GM18951 (cell line): ENCODE results near the gene NHS.

Experiments used
- POLR2A ChIP-seq: IDR thresholded peaks from 4 replicates; pipeline ENCODE4 v1.6.1; 2011; ENCODE audit warnings: mild to moderate bottlenecking; ENCODE audit not compliant: insufficient read length, insufficient read depth; ENCODE audit errors: extremely low read depth
- in situ Hi-C: fragments of 300-500 bp; cut with MboI; formaldehyde crosslinking; loops from one replicate; pipeline ENCODE4 v1.12.0; 2022; ENCODE audit warnings: low sequenced_read_pairs, mixed read lengths, inconsistent platforms; ENCODE audit not compliant: unreplicated experiment

NHS gene

DNA sequence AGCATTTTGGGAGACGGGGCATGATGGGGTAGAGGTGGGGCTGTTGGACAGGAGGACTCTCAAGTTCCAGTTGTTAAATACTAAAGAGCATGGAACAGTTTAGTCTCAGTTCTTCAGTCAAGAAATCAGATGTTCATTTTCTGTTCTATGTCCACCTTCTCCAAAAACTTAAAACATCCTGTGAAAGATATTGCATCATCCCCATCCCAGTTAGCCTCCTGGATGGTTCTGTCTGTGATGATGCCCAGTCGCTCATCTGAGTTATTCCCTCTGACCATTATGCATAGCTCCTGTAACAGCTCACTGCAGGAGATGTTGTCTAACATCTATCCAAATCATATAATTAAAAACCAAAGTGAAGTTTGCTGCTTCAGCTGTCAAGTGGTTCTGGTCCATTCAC is 330.2 kb downstream of the NHS start:
- no peak for TF ChIP-seq POLR2A
- in situ Hi-C loops: no loop called here

GRCh38 chrX:17706676-17707075 is 331.7 kb downstream of the NHS start:
- TF ChIP-seq POLR2A: no peak
- in situ Hi-C loops: no loop called here

GRCh38 chrX:17707731-17708130 is 332.7 kb downstream of the NHS start:
- in situ Hi-C loops: no loop called here
- TF ChIP-seq POLR2A: no peak

DNA sequence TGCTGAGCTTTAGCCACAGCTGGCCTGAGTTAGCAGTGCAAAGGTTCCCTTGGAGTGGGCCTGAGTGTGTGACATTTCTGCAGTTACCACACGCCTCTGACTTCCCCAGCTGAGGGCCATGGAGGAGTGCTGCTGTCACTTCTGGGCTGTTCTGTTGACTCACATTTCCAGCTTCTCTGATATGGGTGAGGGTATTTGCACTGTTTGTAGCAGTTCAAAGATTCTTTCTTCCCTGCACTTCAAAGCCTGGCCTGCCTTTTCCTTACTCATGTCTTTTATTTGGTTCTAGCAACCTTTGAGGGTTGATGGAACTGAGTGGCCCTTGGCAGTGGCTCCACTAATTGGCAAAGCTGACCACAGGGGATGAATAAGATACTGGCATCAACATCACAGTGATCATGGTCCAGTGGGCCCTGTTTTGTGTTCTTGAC is 335.9 kb downstream of the NHS start:
- TF ChIP-seq POLR2A: no peak
- in situ Hi-C loops: no loop called here

- TF ChIP-seq POLR2A: no peak
- in situ Hi-C loops: no loop called here
Measured at GRCh38 chrX:17713288-17713687, 338.3 kb downstream of the NHS start.

DNA sequence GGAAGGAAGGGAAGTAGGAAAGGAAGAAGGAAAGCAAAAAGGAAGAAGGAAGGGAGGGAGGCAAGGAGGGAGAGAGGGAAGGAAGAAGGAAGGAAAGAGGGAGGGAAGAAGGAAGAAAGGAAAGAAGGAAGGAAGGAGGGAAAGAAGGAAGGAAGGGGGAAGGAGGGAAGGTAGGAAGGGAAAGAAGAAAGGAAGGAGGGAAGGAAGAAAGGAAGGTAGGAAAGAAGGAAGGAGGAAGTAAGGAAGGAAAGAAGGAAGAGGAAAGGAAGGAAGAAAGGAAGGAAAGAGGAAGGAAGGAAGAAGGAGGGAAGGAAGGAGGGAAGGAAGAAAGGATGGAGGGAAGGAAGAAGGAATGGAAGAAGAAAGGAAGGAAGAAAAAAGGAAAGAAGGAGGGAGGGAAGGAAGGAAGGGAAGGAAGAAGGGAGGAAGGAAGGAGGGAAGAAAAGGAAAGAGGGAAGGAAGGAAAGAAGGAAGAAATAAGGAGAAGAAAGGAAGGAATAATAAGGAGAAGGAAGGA is 343.7 kb downstream of the NHS start:
- in situ Hi-C loops: no loop called here
- no peak for TF ChIP-seq POLR2A

DNA sequence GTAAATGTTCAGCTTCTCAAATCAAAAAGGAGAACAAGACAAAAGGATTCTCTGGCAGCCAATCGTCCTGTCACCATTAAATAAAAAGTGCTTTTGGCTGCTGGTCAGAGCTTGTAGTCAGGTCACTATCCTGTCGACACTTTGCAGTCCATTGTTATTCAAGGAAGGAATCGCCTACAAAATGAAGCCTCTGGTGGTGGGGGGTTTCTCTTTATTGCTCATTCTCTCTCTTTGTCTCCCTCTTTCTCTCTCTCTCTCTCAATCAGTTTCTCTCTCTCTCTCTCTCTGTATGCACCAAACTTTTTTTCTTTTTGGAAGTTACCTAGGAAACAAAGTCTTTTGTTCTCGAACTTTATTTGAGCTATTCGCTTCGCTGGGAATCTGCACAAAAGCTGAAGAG is 344.7 kb downstream of the NHS start:
- in situ Hi-C loops: no loop called here
- TF ChIP-seq POLR2A: no peak

GRCh38 chrX:17721715-17722114 is 346.7 kb downstream of the NHS start:
- no peak for TF ChIP-seq POLR2A
- in situ Hi-C loops: no loop called here

GRCh38 chrX:17725181-17725580 is 350.2 kb downstream of the NHS start:
- TF ChIP-seq POLR2A: no peak
- in situ Hi-C loops: no loop called here

DNA sequence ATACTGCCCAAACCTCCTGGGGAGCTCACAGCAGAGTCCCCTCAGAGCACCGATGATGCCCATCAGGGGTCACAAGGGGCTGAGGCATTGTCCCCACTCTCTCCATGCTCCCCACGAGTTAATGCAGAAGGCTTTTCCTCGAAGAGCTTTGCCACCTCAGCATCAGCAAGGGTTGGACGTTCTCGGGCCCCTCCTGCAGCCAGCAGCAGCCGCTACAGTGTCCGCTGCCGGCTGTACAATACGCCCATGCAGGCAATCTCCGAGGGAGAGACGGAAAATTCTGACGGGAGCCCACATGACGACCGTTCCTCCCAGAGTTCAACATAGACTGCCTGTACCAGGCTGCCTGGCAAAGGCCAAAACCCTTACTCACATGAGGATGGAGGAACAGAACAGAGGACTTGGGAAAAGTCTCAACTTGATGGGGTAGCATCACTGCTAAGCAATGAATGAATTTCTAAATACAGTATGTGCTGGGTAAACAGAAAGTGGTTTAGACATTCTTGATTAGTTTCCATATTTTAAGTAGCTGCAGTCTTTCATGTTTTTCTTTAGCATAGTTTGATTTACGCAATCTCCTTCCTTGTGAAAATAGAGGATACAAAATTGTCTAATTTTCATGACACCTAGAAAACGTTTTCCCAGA is 357.3 kb downstream of the NHS start:
- in situ Hi-C loops: no loop called here
- TF ChIP-seq POLR2A: no peak

DNA sequence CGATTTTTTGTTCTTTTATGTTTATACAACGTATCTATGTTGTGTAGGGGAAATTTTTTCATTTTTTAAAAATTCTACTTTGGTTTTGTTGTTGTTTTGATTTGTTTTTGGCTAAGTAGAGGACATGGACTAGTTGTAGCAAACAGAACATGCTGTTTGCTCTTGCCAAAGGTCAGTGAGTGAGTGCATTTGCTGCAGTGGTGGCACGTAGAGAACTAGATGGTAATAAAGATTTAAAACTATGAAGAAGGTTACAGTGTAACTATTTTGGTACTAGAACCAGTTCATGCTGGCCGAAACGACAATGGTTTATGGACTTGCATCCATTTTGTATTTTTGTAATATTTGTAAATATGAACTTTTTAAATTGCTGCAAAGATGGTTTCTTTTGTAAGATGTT is 360.4 kb downstream of the NHS start:
- in situ Hi-C loops: no loop called here

GRCh38 chrX:17736478-17736855 is 361.5 kb downstream of the NHS start:
- in situ Hi-C loops: no loop called here
- no peak for TF ChIP-seq POLR2A

More for the DNA sequence above, 360.4 kb downstream of the NHS start:
- no peak for TF ChIP-seq POLR2A

DNA sequence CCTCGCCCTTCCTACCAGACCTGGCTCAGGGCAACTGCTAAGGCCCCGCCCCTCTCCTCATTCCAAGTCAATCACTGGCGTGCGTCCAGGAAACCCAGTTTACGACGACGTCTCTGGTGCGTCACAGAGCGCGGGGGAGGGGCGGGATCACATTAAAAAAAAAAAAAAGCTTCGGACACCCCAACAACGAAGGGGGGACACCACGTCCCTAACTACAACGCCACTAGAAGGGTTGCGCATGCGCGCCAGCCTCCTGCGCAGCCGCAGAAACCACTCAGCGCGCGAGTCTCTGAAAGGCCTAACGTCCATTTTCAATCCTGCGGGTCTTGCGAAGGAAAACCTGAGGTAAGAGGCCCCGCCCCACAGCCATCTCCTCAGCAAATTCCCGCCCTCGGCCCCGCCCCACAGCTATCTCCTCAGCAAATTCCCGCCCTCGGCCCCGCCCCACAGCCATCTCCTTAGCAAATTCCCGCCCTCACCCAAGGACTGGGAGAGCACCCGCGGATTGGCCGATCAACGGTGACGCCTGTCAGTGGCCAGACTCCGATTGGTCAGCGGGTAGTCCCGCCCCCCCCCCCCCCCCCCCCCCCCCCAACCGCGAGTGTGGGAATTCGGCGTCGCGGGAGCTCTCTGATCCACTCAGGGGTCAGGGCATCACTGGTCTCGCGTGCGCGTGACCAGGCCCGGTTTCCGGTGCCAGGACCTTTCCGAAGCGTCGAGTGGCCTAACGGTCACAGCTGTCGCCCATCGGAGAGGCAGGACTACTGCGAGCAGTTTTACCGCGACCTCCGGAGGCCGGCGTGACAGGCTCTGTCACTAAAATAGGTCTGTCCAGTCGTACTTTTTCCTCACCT is 362.1 kb downstream of the NHS start, which contains the start of gene SCML1:
SCML1 (plus strand) TSS at position 638 of the 854 bp plus-strand sequence. CDS start 6,694 bp downstream, outside the sequence.
- no peak for TF ChIP-seq POLR2A
- in situ Hi-C loops: no loop called here

GRCh38 chrX:17737710-17737985 is 362.6 kb downstream of the NHS start:
- in situ Hi-C loops: no loop called here
- no peak for TF ChIP-seq POLR2A
